Liver (tissue), 9 donors: ENCODE data around the gene CUL4A. TPM values are rescaled to one million over a fixed set of nuclear protein-coding genes. Genes with fewer than 3 reads are reported as not detected.

Experiments used
- DNase-seq: peaks from one replicate; pipeline ENCODE4 v3.0.0-alpha.2; 2017; ENCODE audit warnings: low spot score
- H3K27ac ChIP-seq, 2 donors: one replicate each; pipeline ENCODE4 v1.7.0; 2013; ENCODE audit warnings: inconsistent platforms in 2 of 2, low read length in 2 of 2, control low read depth in 1 of 2, low read depth in 1 of 2, mild to moderate bottlenecking in 1 of 2
- H3K27me3 ChIP-seq, 4 donors: one replicate each; pipeline versions ENCODE4 v1.6.1 to v1.7.0; 2013; ENCODE audit warnings: low read length in 3 of 4, inconsistent platforms in 1 of 4, mild to moderate bottlenecking in 1 of 4, moderate library complexity in 1 of 4; ENCODE audit not compliant: control insufficient read depth in 4 of 4, insufficient read depth in 4 of 4
- H3K36me3 ChIP-seq, 4 donors: one replicate each; pipeline versions ENCODE4 v1.6.1 to v1.7.0; 2013; ENCODE audit warnings: low read length in 3 of 4, mild to moderate bottlenecking in 3 of 4, low read depth in 1 of 4, moderate library complexity in 1 of 4; ENCODE audit not compliant: control insufficient read depth in 4 of 4, insufficient read depth in 3 of 4
- H3K4me1 ChIP-seq, 4 donors: one replicate each; pipeline versions ENCODE4 v1.6.1 to v1.7.0; 2013; ENCODE audit warnings: low read length in 3 of 4, mild to moderate bottlenecking in 3 of 4, moderate library complexity in 1 of 4; ENCODE audit not compliant: control insufficient read depth in 4 of 4, insufficient read depth in 4 of 4
- H3K4me3 ChIP-seq, 3 donors: one replicate each; pipeline versions ENCODE4 v1.6.1 to v1.7.0; 2013; ENCODE audit warnings: low read length in 3 of 3, control low read depth in 1 of 3, low read depth in 1 of 3, mild to moderate bottlenecking in 1 of 3
- H3K9ac ChIP-seq, 2 donors: one replicate each; pipeline ENCODE4 v1.7.0; 2013; ENCODE audit warnings: low read length in 2 of 2, mild to moderate bottlenecking in 2 of 2, moderate library complexity in 2 of 2, control low read depth in 1 of 2, low read depth in 1 of 2
- H3K9me3 ChIP-seq, 4 donors: one replicate each; pipeline versions ENCODE4 v1.6.1 to v1.7.0; 2013; ENCODE audit warnings: low read length in 3 of 4; ENCODE audit not compliant: control insufficient read depth in 4 of 4
- ATF3 ChIP-seq: IDR thresholded peaks from 2 replicates; pipeline ENCODE4 v1.6.1; 2016; ENCODE audit warnings: antibody characterized with exemption
- FOXA2 ChIP-seq: IDR thresholded peaks from 2 replicates; pipeline ENCODE4 v1.6.1; 2016; ENCODE audit warnings: antibody characterized with exemption
- GABPA ChIP-seq, 2 donors: IDR thresholded peaks in 1 of 2; conservative IDR thresholded peaks in 1 of 2; 2 replicates each; pipeline ENCODE4 v1.6.1; 2016; ENCODE audit warnings: antibody characterized with exemption in 2 of 2, mild to moderate bottlenecking in 1 of 2, moderate library complexity in 1 of 2
- HNF4A ChIP-seq, 2 donors: conservative IDR thresholded peaks; 2 replicates each; pipeline ENCODE4 v1.6.1; 2016; ENCODE audit warnings: antibody characterized with exemption in 2 of 2, mild to moderate bottlenecking in 2 of 2
- HNF4G ChIP-seq: IDR thresholded peaks from 2 replicates; pipeline ENCODE4 v1.6.1; 2016; ENCODE audit warnings: antibody characterized with exemption
- JUND ChIP-seq, 2 donors: IDR thresholded peaks; 2 replicates each; pipeline ENCODE4 v1.6.1; 2016; ENCODE audit warnings: antibody characterized with exemption in 2 of 2
- NR2F2 ChIP-seq: IDR thresholded peaks from 2 replicates; pipeline ENCODE4 v1.6.1; 2016; ENCODE audit warnings: antibody characterized with exemption
- RAD21 ChIP-seq, 2 donors: IDR thresholded peaks; 2 replicates each; pipeline ENCODE4 v1.6.1; 2016; ENCODE audit warnings: antibody characterized with exemption in 2 of 2, mild to moderate bottlenecking in 2 of 2
- REST ChIP-seq: IDR thresholded peaks from 2 replicates; pipeline ENCODE4 v1.6.1; 2016; ENCODE audit warnings: antibody characterized with exemption, mild to moderate bottlenecking
- RXRA ChIP-seq, 2 donors: IDR thresholded peaks; 2 replicates each; pipeline ENCODE4 v1.6.1; 2017 to 2018; ENCODE audit warnings: antibody characterized with exemption in 2 of 2, mild to moderate bottlenecking in 1 of 2
- SP1 ChIP-seq: IDR thresholded peaks from 2 replicates; pipeline ENCODE4 v1.6.1; 2018; ENCODE audit warnings: antibody characterized with exemption, mild to moderate bottlenecking
- TAF1 ChIP-seq: conservative IDR thresholded peaks from 2 replicates; pipeline ENCODE4 v1.6.1; 2016; ENCODE audit warnings: antibody characterized with exemption, mild to moderate bottlenecking
- YY1 ChIP-seq: IDR thresholded peaks from 2 replicates; pipeline ENCODE4 v1.6.1; 2016; ENCODE audit warnings: antibody characterized with exemption, mild to moderate bottlenecking
- WGBS: extraction: QIAGEN DNeasy Blood & Tissue Kit; methylation state at CpG from one replicate; pipeline ENCODE4 v1.1.7; 2013; 5-methylcytosine and 5-hydroxymethylcytosine counted together
- polyA plus RNA-seq, 2 donors: library from polyadenylated mRNA; stranded (reverse) in 1 of 2; unstranded in 1 of 2; fragments of 200-250 nt in 1 of 2; fragments of >200 nt in 1 of 2; fragmentation: Nextera tagmentation in 1 of 2; extraction: Ambion mirVana in 1 of 2; gene quantifications; one replicate each; pipeline versions ENCODE4 v1.2.1 to v1.2.3, GENCODE V29; 2013 to 2015
- total RNA-seq, 2 donors: library from RNA; depleted of rRNA; stranded (reverse); fragments of >200 nt; gene quantifications; one replicate each; pipeline ENCODE4 v1.2.3, GENCODE V29; 2014
- TF ChIP-seq, protein P1 (sequence below): IDR thresholded peaks from 2 replicates; pipeline ENCODE4 v1.6.1; 2016; ENCODE audit warnings: antibody characterized with exemption
- TF ChIP-seq, protein P2 (sequence below): IDR thresholded peaks from 2 replicates; pipeline ENCODE4 v1.6.1; 2016; ENCODE audit warnings: antibody characterized with exemption
- donor health status: healthy.
- donor health status: healthy.
- donor health status: healthy.
- donor health status: healthy.
- donor health status: healthy.

CUL4A gene
- total and polyA plus RNA-seq, 4 donors, result 19.9 to 89.4 (median 45.9) TPM

- H3K27me3 ChIP-seq, result no peaks in the 10 kb centered on the region
- no peak for DNase-seq
- H3K9ac ChIP-seq, result peak overlapping the region; percentile 86 to 95
- peak overlapping the region; percentile 95 to 99 (median 97) for H3K4me3 ChIP-seq
- H3K27ac ChIP-seq, result peak overlapping the region; percentile 99 to 100
- peaks cover 0 to 2% (median 0%) of the 10 kb centered on the region in 4 donors for H3K36me3 ChIP-seq
- under 1% methylated on average over 44 of the region's 44 CpGs for WGBS
- H3K9me3 ChIP-seq, result no peaks in the 10 kb centered on the region
- H3K4me1 ChIP-seq, result peaks cover 4 to 43% (median 32%) of the 10 kb centered on the region in 4 donors
- TF ChIP-seq GABPA (IDR thresholded peaks at IDR 0.05 in 1 of 2, conservative IDR thresholded peaks at IDR 0.05 in 1 of 2) (no peak), HNF4A (conservative IDR thresholded peaks at IDR 0.05) (no peak), HNF4G (no peak), YY1 (no peak), TAF1 (no peak), SP1 (no peak), RXRA (IDR thresholded peaks at IDR 0.05) (no peak), FOXA2 (no peak), REST (no peak)
- TF ChIP-seq, protein P1, sequence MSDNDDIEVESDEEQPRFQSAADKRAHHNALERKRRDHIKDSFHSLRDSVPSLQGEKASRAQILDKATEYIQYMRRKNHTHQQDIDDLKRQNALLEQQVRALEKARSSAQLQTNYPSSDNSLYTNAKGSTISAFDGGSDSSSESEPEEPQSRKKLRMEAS, result no peak
- TF ChIP-seq, protein P2, sequence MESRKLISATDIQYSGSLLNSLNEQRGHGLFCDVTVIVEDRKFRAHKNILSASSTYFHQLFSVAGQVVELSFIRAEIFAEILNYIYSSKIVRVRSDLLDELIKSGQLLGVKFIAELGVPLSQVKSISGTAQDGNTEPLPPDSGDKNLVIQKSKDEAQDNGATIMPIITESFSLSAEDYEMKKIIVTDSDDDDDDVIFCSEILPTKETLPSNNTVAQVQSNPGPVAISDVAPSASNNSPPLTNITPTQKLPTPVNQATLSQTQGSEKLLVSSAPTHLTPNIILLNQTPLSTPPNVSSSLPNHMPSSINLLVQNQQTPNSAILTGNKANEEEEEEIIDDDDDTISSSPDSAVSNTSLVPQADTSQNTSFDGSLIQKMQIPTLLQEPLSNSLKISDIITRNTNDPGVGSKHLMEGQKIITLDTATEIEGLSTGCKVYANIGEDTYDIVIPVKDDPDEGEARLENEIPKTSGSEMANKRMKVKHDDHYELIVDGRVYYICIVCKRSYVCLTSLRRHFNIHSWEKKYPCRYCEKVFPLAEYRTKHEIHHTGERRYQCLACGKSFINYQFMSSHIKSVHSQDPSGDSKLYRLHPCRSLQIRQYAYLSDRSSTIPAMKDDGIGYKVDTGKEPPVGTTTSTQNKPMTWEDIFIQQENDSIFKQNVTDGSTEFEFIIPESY, result no peak
Measured at GRCh38 chr13:113207890-113208420, 1.5 kb upstream of the CUL4A start.

DNA sequence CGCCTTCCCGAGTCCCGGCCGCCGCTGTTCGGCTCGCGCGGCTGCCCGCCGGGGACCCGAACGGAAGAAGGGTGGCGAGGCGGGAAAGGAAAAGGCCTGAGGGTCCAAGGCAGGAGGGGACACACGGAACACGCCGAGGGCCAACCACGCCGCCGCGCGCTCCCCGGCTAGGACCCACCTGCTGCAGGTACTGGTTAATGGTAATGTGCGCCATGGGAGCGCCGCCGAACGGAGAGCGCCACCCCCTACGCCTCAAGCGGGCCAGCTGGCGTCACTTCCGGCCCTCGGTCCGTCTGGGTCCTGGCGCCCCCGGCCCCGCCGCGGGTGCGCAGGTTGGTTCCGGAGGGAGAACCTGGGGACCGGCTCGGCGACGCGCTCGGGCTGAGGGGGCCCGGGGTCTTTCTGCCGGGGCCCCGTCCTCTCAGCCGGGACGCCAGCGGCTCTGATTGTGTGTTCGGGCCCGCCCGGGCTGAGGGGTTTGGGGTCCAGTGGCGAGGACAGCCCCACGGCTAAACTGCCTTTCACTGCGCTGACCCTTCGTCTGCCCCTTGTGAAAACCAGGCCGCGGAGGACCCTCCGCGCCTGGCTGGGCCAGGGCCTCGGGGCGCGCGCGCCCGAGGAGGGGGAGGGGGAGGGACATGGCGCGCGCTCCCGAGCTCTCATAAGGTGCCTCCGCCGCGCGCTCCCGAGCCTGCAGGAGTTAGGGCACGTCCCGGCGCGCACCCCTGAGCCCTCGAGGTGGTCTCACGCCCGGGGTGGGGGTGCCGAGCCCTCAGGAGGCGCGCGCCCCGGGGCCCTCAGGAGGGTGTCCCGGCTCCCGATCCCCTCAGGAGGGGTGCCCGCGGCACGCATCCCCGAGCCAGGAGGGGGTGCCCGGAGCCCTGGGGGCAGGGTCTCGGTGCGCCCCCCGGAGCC lies 735 bp upstream of the CUL4A start, which contains the start of gene PCID2:
Gene PCID2 (minus strand): TSS at position 249 of the 915 bp plus-strand sequence. CDS start 35 bp downstream, at position 214.
- Histone ChIP-seq H3K9ac (peak within 1 kb of the TSS; percentile 86 to 95), H3K27me3 (no peaks in the 10 kb centered on the region), H3K36me3 (peaks cover 0 to 2% (median 0%) of the 10 kb centered on the region in 4 donors), H3K4me3 (peak within 1 kb of the TSS; percentile 95 to 99 (median 97)), H3K27ac (peak within 1 kb of the TSS; percentile 99 to 100), H3K9me3 (no peaks in the 10 kb centered on the region), H3K4me1 (peaks cover 4 to 43% (median 31%) of the 10 kb centered on the region in 4 donors)
- TF ChIP-seq HNF4A (conservative IDR thresholded peaks at IDR 0.05) (no peak), REST (peak; percentile 67), NR2F2 (no peak), JUND (IDR thresholded peaks at IDR 0.05) (no peak), SP1 (peak; percentile 29), YY1 (peak; percentile 85), RAD21 (IDR thresholded peaks at IDR 0.05) (peak in 1 of 2 donors; percentile 9), ATF3 (no peak), GABPA (IDR thresholded peaks at IDR 0.05 in 1 of 2, conservative IDR thresholded peaks at IDR 0.05 in 1 of 2) (peak; percentile 78 to 93), TAF1 (no peak)
- TF ChIP-seq, protein P1, result no peak
- peak; percentile 93 for DNase-seq
- WGBS, result under 1% methylated on average over 103 of the region's 103 CpGs
